ENCODE results near the gene LAMA2.
"Not testable (repeated sequence)": the region's sequence is repeated elsewhere in the genome, so short reads cannot be mapped to it uniquely, and the experiment has no call there.

DNA sequence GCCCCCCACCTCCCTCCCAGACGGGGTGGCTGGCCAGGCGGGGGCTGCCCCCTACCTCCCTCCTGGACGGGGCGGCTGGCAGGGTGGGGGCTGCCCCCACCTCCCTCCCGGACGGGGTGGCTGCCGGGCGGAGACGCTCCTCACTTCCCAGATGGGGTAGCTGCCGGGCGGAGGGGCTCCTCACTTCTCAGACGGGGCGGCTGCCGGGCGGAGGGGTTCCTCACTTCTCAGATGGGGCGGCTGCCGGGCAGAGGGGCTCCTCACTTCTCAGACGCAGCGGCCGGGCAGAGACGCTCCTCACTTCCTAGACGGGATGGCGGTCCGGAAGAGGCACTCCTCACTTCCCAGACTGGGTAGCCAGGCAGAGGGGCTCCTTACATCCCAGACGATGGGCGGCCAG is 205.5 kb downstream of the LAMA2 start:
- TF ChIP-seq, protein P1, sequence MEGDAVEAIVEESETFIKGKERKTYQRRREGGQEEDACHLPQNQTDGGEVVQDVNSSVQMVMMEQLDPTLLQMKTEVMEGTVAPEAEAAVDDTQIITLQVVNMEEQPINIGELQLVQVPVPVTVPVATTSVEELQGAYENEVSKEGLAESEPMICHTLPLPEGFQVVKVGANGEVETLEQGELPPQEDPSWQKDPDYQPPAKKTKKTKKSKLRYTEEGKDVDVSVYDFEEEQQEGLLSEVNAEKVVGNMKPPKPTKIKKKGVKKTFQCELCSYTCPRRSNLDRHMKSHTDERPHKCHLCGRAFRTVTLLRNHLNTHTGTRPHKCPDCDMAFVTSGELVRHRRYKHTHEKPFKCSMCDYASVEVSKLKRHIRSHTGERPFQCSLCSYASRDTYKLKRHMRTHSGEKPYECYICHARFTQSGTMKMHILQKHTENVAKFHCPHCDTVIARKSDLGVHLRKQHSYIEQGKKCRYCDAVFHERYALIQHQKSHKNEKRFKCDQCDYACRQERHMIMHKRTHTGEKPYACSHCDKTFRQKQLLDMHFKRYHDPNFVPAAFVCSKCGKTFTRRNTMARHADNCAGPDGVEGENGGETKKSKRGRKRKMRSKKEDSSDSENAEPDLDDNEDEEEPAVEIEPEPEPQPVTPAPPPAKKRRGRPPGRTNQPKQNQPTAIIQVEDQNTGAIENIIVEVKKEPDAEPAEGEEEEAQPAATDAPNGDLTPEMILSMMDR (IDR thresholded peaks at IDR 0.05): not testable (repeated sequence)
- TF ChIP-seq RCOR1 (IDR thresholded peaks at IDR 0.05; ENCODE audit: low read length); POLR2AphosphoS5 (IDR thresholded peaks at IDR 0.05; ENCODE audit: low read depth, low read length); USF2 (IDR thresholded peaks at IDR 0.05; ENCODE audit: borderline replicate concordance, low read depth, low read length); MXI1 (IDR thresholded peaks at IDR 0.05; ENCODE audit: low read depth, low read length); RXRA (IDR thresholded peaks at IDR 0.05; ENCODE audit: borderline replicate concordance, low read depth); RAD21 (IDR thresholded peaks at IDR 0.05; ENCODE audit: low read length); TAF1 (IDR thresholded peaks at IDR 0.05; ENCODE audit: borderline replicate concordance, low read depth, low read length); EP300 (IDR thresholded peaks at IDR 0.05; ENCODE audit: borderline replicate concordance in 1 of 2, low read depth in 1 of 2, low read length in 1 of 2): not testable (repeated sequence)
- TF ChIP-seq, protein P2, sequence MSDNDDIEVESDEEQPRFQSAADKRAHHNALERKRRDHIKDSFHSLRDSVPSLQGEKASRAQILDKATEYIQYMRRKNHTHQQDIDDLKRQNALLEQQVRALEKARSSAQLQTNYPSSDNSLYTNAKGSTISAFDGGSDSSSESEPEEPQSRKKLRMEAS (IDR thresholded peaks at IDR 0.05; ENCODE audit: low read depth): not testable (repeated sequence)

All from SK-N-SH (cell line).